Breast epithelium (tissue), 3 donors: Measurements from ENCODE around the gene TNFSF15.

Experiments
- POLR2A ChIP-seq: fragments of 450-650 bp; IDR thresholded peaks from one replicate; pipeline ENCODE4 v1.6.1; 2016; ENCODE audit warnings: antibody characterized with exemption, mild to moderate bottlenecking, moderate library complexity
- TF ChIP-seq, protein P1 (sequence below), 3 donors: fragments of 450-650 bp; IDR thresholded peaks; one replicate each; pipeline ENCODE4 v1.5.1; 2016 to 2017; ENCODE audit warnings: antibody characterized with exemption in 3 of 3, mild to moderate bottlenecking in 3 of 3, moderate library complexity in 3 of 3

DNA sequence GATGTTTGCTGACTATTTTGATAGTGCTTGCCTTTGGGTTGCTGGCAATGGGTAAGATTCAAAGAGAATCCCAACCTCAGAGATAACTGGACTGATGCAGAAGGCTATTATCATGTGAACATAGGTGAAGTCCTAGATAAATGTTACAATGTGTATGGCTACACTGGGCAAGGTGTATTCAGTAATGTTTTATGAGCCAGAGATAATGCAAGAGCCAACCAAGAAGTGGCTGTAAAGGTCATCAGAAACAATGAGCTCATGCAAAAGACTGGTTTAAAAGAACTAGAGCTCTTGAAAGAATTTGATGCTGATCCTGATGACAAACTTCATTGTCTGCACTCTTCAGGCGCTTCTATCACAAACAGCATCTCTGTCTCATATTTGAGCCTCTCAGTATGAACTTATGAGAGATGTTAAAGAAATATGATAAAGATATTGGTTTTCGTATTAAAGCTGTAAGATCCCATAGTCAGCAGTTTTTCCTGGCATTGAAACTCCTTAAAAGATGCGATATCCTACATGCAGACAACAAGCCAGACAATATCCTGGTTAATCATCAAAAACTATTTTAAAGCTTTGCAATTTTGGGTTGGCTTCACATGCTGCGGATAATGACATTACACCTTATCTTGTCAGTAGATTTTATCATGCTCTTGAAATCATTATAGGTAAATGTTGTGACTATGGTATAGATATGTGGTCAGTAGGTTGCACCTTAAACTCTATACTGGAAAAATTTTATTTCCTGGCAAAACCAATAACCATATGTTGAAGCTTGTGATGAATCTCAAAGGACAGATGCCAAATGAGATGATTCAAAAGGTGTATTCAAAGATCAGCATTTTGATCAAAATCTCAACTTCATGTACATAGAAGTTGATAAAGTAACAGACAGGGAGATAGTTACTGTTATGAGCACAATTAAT lies 41.9 kb upstream of the TNFSF15 start:
- TF ChIP-seq, protein P1, sequence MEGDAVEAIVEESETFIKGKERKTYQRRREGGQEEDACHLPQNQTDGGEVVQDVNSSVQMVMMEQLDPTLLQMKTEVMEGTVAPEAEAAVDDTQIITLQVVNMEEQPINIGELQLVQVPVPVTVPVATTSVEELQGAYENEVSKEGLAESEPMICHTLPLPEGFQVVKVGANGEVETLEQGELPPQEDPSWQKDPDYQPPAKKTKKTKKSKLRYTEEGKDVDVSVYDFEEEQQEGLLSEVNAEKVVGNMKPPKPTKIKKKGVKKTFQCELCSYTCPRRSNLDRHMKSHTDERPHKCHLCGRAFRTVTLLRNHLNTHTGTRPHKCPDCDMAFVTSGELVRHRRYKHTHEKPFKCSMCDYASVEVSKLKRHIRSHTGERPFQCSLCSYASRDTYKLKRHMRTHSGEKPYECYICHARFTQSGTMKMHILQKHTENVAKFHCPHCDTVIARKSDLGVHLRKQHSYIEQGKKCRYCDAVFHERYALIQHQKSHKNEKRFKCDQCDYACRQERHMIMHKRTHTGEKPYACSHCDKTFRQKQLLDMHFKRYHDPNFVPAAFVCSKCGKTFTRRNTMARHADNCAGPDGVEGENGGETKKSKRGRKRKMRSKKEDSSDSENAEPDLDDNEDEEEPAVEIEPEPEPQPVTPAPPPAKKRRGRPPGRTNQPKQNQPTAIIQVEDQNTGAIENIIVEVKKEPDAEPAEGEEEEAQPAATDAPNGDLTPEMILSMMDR (IDR thresholded peaks at IDR 0.05), result no peak
- TF ChIP-seq POLR2A, result no peak
